Tibial nerve (tissue), 4 donors: ENCODE results near the gene KRT86. TPM values are rescaled to one million over a fixed set of nuclear protein-coding genes. Genes with fewer than 3 reads are reported as not detected.
A peak's percentile ranks its signal among the peaks of the same experiment; 100 is the strongest.

ENCODE experiments used
- DNase-seq, 2 donors: peaks; one replicate each; pipeline ENCODE4 v3.0.0-alpha.2; 2019; ENCODE audit warnings: low spot score in 2 of 2
- H3K27ac ChIP-seq, 4 donors: fragments of 200-600 bp; sonication (generic) in 3 of 4; one replicate each; pipeline ENCODE4 v1.5.1; 2017 to 2019; ENCODE audit warnings: mild to moderate bottlenecking in 1 of 4
- H3K27me3 ChIP-seq, 2 donors: fragments of 200-600 bp; sonication (generic) in 1 of 2; one replicate each; pipeline versions ENCODE4 v1.5.1 to v1.6.0; 2017 to 2019
- H3K36me3 ChIP-seq, 3 donors: fragments of 200-600 bp; sonication (generic); one replicate each; pipeline ENCODE4 v1.5.1; 2018 to 2019
- H3K4me1 ChIP-seq, 4 donors: fragments of 200-600 bp; sonication (generic) in 3 of 4; one replicate each; pipeline ENCODE4 v1.5.1; 2017 to 2019
- H3K4me3 ChIP-seq, 4 donors: fragments of 200-600 bp; sonication (generic) in 3 of 4; one replicate each; pipeline ENCODE4 v1.5.1; 2017 to 2019; ENCODE audit warnings: mild to moderate bottlenecking in 1 of 4, moderate library complexity in 1 of 4
- H3K9me3 ChIP-seq, 4 donors: fragments of 200-600 bp; sonication (generic) in 3 of 4; one replicate each; pipeline ENCODE4 v1.5.1; 2017 to 2019
- CTCF ChIP-seq, 5 experiments: fragments of 200-600 bp in 3 of 5; fragments of 450-650 bp in 2 of 5; sonication (generic) in 3 of 5; IDR thresholded peaks; one replicate each; pipeline ENCODE4 v1.5.1; 2016 to 2019; ENCODE audit warnings: antibody characterized with exemption in 5 of 5, mild to moderate bottlenecking in 3 of 5, moderate library complexity in 2 of 5
- EP300 ChIP-seq, 2 donors: sonication (generic); formaldehyde crosslinking; IDR thresholded peaks; one replicate each; pipeline ENCODE4 v1.6.1; 2017; ENCODE audit warnings: antibody characterized with exemption in 2 of 2, mild to moderate bottlenecking in 1 of 2
- POLR2A ChIP-seq, 2 donors: fragments of 450-650 bp; IDR thresholded peaks; one replicate each; pipeline ENCODE4 v1.6.1; 2017; ENCODE audit warnings: antibody characterized with exemption in 2 of 2, mild to moderate bottlenecking in 2 of 2, moderate library complexity in 2 of 2
- WGBS, 2 donors: methylation state at CpG; one replicate each; pipeline ENCODE4 v1.1.5; 2018; 5-methylcytosine and 5-hydroxymethylcytosine counted together
- total RNA-seq, 4 donors: library from RNA; depleted of rRNA; stranded (reverse); fragments of >200 nt; gene quantifications; one replicate each; pipeline ENCODE4 v1.1.0, GENCODE V29; 2016

Gene KRT86
- total RNA-seq, 4 donors from 2014 or later = not detected

GRCh38 chr12:52232203-52232673, 42.2 kb upstream of the KRT86 start:
- DNase-seq = no peak
- Histone ChIP-seq H3K27ac (no peak overlapping the region), H3K36me3 (no peaks in the 10 kb centered on the region), H3K27me3 (peaks cover 0 to 36% of the 10 kb centered on the region in 2 donors), H3K4me3 (no peak overlapping the region), H3K9me3 (no peaks in the 10 kb centered on the region), H3K4me1 (peaks cover 0 to 31% (median 2%) of the 10 kb centered on the region in 4 donors)
- no peak for TF ChIP-seq CTCF (IDR thresholded peaks at IDR 0.05)
- TF ChIP-seq EP300 (IDR thresholded peaks at IDR 0.05) = no peak
- no peak for TF ChIP-seq POLR2A (IDR thresholded peaks at IDR 0.05)
- 51 to 58% methylated on average over 12 of the region's 12 CpGs for WGBS, 2 donors

- DNase-seq = no peak
- 9 to 13% methylated on average over 8 to 54 of the region's 58 CpGs for WGBS, 2 donors
- H3K4me3 ChIP-seq = peak within 1 kb of the TSS in 1 of 4 donors; percentile 11
- no peaks in the 10 kb centered on the region for H3K36me3 ChIP-seq
- no peak for TF ChIP-seq EP300 (IDR thresholded peaks at IDR 0.05)
- TF ChIP-seq CTCF (IDR thresholded peaks at IDR 0.05) = no peak
- no peak for TF ChIP-seq POLR2A (IDR thresholded peaks at IDR 0.05)
- peaks cover 0 to 36% of the 10 kb centered on the region in 2 donors for H3K27me3 ChIP-seq
- H3K9me3 ChIP-seq = no peaks in the 10 kb centered on the region
- H3K4me1 ChIP-seq = peaks cover 0 to 31% (median 2%) of the 10 kb centered on the region in 4 donors
- no peak within 1 kb of the TSS for H3K27ac ChIP-seq
These were observed 41.6 kb upstream of the KRT86 start, which contains the start of gene KRT7 for GRCh38 chr12:52232674-52233461. Gene KRT7 (plus strand): TSS chr12:52233243. CDS start chr12:52233297, 54 bp downstream.

GRCh38 chr12:52233462-52234207, 40.8 kb upstream of the KRT86 start:
- Histone ChIP-seq H3K27ac (no peak overlapping the region), H3K27me3 (peaks cover 0 to 33% of the 10 kb centered on the region in 2 donors), H3K36me3 (no peaks in the 10 kb centered on the region), H3K4me3 (peak overlapping the region in 1 of 4 donors; percentile 11), H3K9me3 (no peaks in the 10 kb centered on the region), H3K4me1 (peaks cover 0 to 31% (median 2%) of the 10 kb centered on the region in 4 donors)
- TF ChIP-seq CTCF (IDR thresholded peaks at IDR 0.05) (no peak), EP300 (IDR thresholded peaks at IDR 0.05) (no peak), POLR2A (IDR thresholded peaks at IDR 0.05) (no peak)
- DNase-seq = no peak
- WGBS, 2 donors = 13 to 31% methylated on average over 20 to 28 of the region's 40 CpGs

GRCh38 chr12:52234223-52234810, 40.1 kb upstream of the KRT86 start:
- Histone ChIP-seq H3K4me1 (peaks cover 0 to 31% (median 2%) of the 10 kb centered on the region in 4 donors), H3K4me3 (no peak overlapping the region), H3K27ac (no peak overlapping the region), H3K9me3 (no peaks in the 10 kb centered on the region), H3K36me3 (no peaks in the 10 kb centered on the region), H3K27me3 (peaks cover 0 to 30% of the 10 kb centered on the region in 2 donors)
- DNase-seq = no peak
- TF ChIP-seq POLR2A (IDR thresholded peaks at IDR 0.05) = no peak
- no peak for TF ChIP-seq CTCF (IDR thresholded peaks at IDR 0.05)
- no peak for TF ChIP-seq EP300 (IDR thresholded peaks at IDR 0.05)
- WGBS, 2 donors = 85 to 91% methylated on average over 8 to 10 of the region's 10 CpGs
